Loucy (cell line): ENCODE results near the gene SIPA1L3.

Source experiments
- H2AFZ ChIP-seq: fragments of 200-600 bp; sonication (generic); 2 replicates; pipeline ENCODE4 v1.6.0; 2016; ENCODE audit warnings: antibody characterized with exemption, mild to moderate bottlenecking, low read length, moderate library complexity
- H3F3A ChIP-seq: fragments of 200-600 bp; 2 replicates; pipeline ENCODE4 v1.6.0; 2016; ENCODE audit warnings: antibody characterized with exemption, low read depth, mild to moderate bottlenecking
- H3K27me3 ChIP-seq: fragments of 200-600 bp; sonication (generic); 2 replicates; pipeline ENCODE4 v1.6.1; 2014; ENCODE audit warnings: low read length, mild to moderate bottlenecking; ENCODE audit not compliant: insufficient read depth, poor library complexity, severe bottlenecking
- H3K36me3 ChIP-seq: fragments of 200-600 bp; sonication (generic); 2 replicates; pipeline ENCODE4 v1.6.1; 2016; ENCODE audit warnings: low read length; ENCODE audit not compliant: insufficient read depth
- H3K4me1 ChIP-seq: fragments of 200-600 bp; sonication (generic); 2 replicates; pipeline ENCODE4 v1.5.1; 2014; ENCODE audit warnings: low read length, mild to moderate bottlenecking; ENCODE audit not compliant: insufficient read depth, poor library complexity, severe bottlenecking
- H3K4me2 ChIP-seq: fragments of 200-600 bp; sonication (generic); 2 replicates; pipeline ENCODE4 v1.6.0; 2014; ENCODE audit warnings: antibody characterized with exemption, low read length, low read depth, mild to moderate bottlenecking; ENCODE audit not compliant: poor library complexity, severe bottlenecking
- H3K4me3 ChIP-seq: fragments of 200-600 bp; sonication (generic); 2 replicates; pipeline ENCODE4 v1.5.1; 2014; ENCODE audit warnings: low read length, mild to moderate bottlenecking, mixed read lengths; ENCODE audit not compliant: poor library complexity, severe bottlenecking
- H3K79me2 ChIP-seq: fragments of 200-600 bp; sonication (generic); 2 replicates; pipeline ENCODE4 v1.6.1; 2014; ENCODE audit warnings: low read length; ENCODE audit not compliant: insufficient read depth
- H3K9ac ChIP-seq: fragments of 200-600 bp; sonication (generic); 2 replicates; pipeline ENCODE4 v1.6.0; 2014; ENCODE audit warnings: mild to moderate bottlenecking, low read depth, low read length, moderate library complexity; ENCODE audit not compliant: poor library complexity, severe bottlenecking
- H3K9me2 ChIP-seq: fragments of 200-600 bp; sonication (generic); replicated peaks from 2 replicates; pipeline ENCODE4 v1.6.1; 2016; ENCODE audit warnings: low read depth, low read length, mixed read lengths
- H3K9me3 ChIP-seq: fragments of 200-600 bp; sonication (generic); 2 replicates; pipeline ENCODE4 v1.6.1; 2014; ENCODE audit warnings: mild to moderate bottlenecking, antibody characterized with exemption, low read length, low read depth; ENCODE audit not compliant: insufficient read depth
- H4K20me1 ChIP-seq: fragments of 200-600 bp; sonication (generic); 2 replicates; pipeline ENCODE4 v1.6.0; 2014; ENCODE audit warnings: antibody characterized with exemption, low read length, mild to moderate bottlenecking; ENCODE audit not compliant: insufficient read depth, poor library complexity, severe bottlenecking
- CTCF ChIP-seq: fragments of 200-600 bp; sonication (generic); conservative IDR thresholded peaks from 2 replicates; pipeline ENCODE4 v1.5.1; 2014; ENCODE audit warnings: mild to moderate bottlenecking, antibody characterized with exemption, low read length
- EZH2phosphoT487 ChIP-seq: fragments of 200-600 bp; IDR thresholded peaks from 2 replicates; pipeline ENCODE4 v1.6.1; 2018; ENCODE audit warnings: antibody characterized with exemption, mild to moderate bottlenecking, moderate library complexity, borderline replicate concordance

SIPA1L3 gene

GRCh38 chr19:38120471-38121025 is 213.5 kb downstream of the SIPA1L3 start:
- Histone ChIP-seq H2AFZ (no peak overlapping the region), H3K4me1 (peaks cover 4% of the 10 kb centered on the region), H3K4me3 (no peak overlapping the region), H3F3A (no peaks in the 10 kb centered on the region), H3K9me2 (no peaks in the 10 kb centered on the region), H3K79me2 (no peaks in the 10 kb centered on the region), H3K36me3 (peaks cover 9% of the 10 kb centered on the region; the same call in 1 of the 2 replicates), H3K9ac (no peak overlapping the region), H3K4me2 (no peak overlapping the region), H3K9me3 (no peaks in the 10 kb centered on the region), H4K20me1 (no peaks in the 10 kb centered on the region), H3K27me3 (no peaks in the 10 kb centered on the region)
- TF ChIP-seq CTCF (no peak), EZH2phosphoT487 (no peak)

GRCh38 chr19:38122402-38123093 is 215.5 kb downstream of the SIPA1L3 start:
- Histone ChIP-seq H4K20me1 (no peaks in the 10 kb centered on the region), H3K4me1 (no peaks in the 10 kb centered on the region), H3K79me2 (no peaks in the 10 kb centered on the region), H3K4me3 (no peak overlapping the region), H3K36me3 (peaks cover 9% of the 10 kb centered on the region; the same call in 1 of the 2 replicates), H3K9me2 (no peaks in the 10 kb centered on the region), H3K4me2 (no peak overlapping the region), H3K9me3 (no peaks in the 10 kb centered on the region), H3K27me3 (no peaks in the 10 kb centered on the region), H2AFZ (no peak overlapping the region), H3K9ac (no peak overlapping the region), H3F3A (no peaks in the 10 kb centered on the region)
- TF ChIP-seq EZH2phosphoT487 (no peak), CTCF (no peak)

GRCh38 chr19:38125238-38125637 is 218.2 kb downstream of the SIPA1L3 start:
- TF ChIP-seq CTCF, result no peak
- no peaks in the 10 kb centered on the region for H3K4me1 ChIP-seq
- no peak overlapping the region for H3K4me2 ChIP-seq
- no peaks in the 10 kb centered on the region for H3F3A ChIP-seq
- no peaks in the 10 kb centered on the region for H4K20me1 ChIP-seq
- H3K4me3 ChIP-seq, result no peak overlapping the region
- H3K79me2 ChIP-seq, result no peaks in the 10 kb centered on the region
- H3K9me2 ChIP-seq, result no peaks in the 10 kb centered on the region
- H3K9me3 ChIP-seq, result no peaks in the 10 kb centered on the region
- H2AFZ ChIP-seq, result no peak overlapping the region
- H3K27me3 ChIP-seq, result no peaks in the 10 kb centered on the region
- no peaks in the 10 kb centered on the region for H3K36me3 ChIP-seq
- H3K9ac ChIP-seq, result no peak overlapping the region
